ENCODE results near the gene EFNA5. TPM values are rescaled to one million over a fixed set of nuclear protein-coding genes. Genes with fewer than 3 reads are reported as not detected.

Gene EFNA5
- total RNA-seq, 1 experiment from 2014 or later = 42.7 TPM

- intact Hi-C loops (cut with micrococcal nuclease; ENCODE audit: unreplicated experiment) = loop anchor here (1.0 to 2.0 kb wide), 6 partner anchors 15 to 154 kb away; no protein-coding TSS in a partner anchor
- H3K4me2 ChIP-seq = peak overlapping the region; percentile 82
- BruUV-seq (replicated peaks) = no TSS peak
- H4K20me1 ChIP-seq (ENCODE audit: insufficient read depth) = no peaks in the 10 kb centered on the region
- 0 out of 2 replicates have a peak, but pooled peaks cover 17% of the 10 kb centered on the region for H3K36me3 ChIP-seq (ENCODE audit: low read depth)
- H3K9me2 ChIP-seq (ENCODE audit: insufficient read depth) = no peaks in the 10 kb centered on the region
- no peak for TF ChIP-seq EZH2 (IDR thresholded peaks at IDR 0.05; ENCODE audit: low read depth)
- no peak for TF ChIP-seq CTCF (conservative IDR thresholded peaks at IDR 0.05)
- no peaks in the 10 kb centered on the region for H3K9me3 ChIP-seq (ENCODE audit: insufficient read depth, low read depth)
- H3K4me1 ChIP-seq (replicated peaks; ENCODE audit: insufficient read depth) = peaks cover 59% of the 10 kb centered on the region
- peak overlapping the region; percentile 26; the same call in 1 of the 2 replicates for H3K4me3 ChIP-seq
- CTCF ChIA-PET = no interaction called here
- H2AFZ ChIP-seq = no peak overlapping the region
- H3K79me2 ChIP-seq (ENCODE audit: low read depth) = peaks cover 91% of the 10 kb centered on the region
- no peaks in the 10 kb centered on the region for H3K27me3 ChIP-seq (ENCODE audit: insufficient read depth, low read depth)
- H3K27ac ChIP-seq = peak overlapping the region; percentile 93
- peak; percentile 88 to 97 for DNase-seq
- POLR2A ChIA-PET (ENCODE audit: unreplicated experiment) = interaction anchor here (0.6 to 1.0 kb wide), 3 partner anchors 30 to 73 kb away, joined by 6 to 7 read pairs (median 7); no protein-coding TSS in a partner anchor
- peaks cover 33% of the 10 kb centered on the region for H3F3A ChIP-seq (ENCODE audit: insufficient read depth, low read depth)
These were observed 128.3 kb downstream of the EFNA5 start for GRCh38 chr5:107542428-107542827.

GRCh38 chr5:107541400-107541799 is 129.3 kb downstream of the EFNA5 start:
- peak in 1 of 2 experiments; percentile 43 for DNase-seq
- no peaks in the 10 kb centered on the region for H3K27me3 ChIP-seq (ENCODE audit: insufficient read depth, low read depth)
- H3K4me3 ChIP-seq = no peak overlapping the region; the same call in 1 of the 2 replicates
- H3K27ac ChIP-seq = peak overlapping the region; percentile 93
- peaks cover 33% of the 10 kb centered on the region for H3F3A ChIP-seq (ENCODE audit: insufficient read depth, low read depth)
- no peak for TF ChIP-seq EZH2 (IDR thresholded peaks at IDR 0.05; ENCODE audit: low read depth)
- TF ChIP-seq CTCF (conservative IDR thresholded peaks at IDR 0.05) = no peak
- H3K9me3 ChIP-seq (ENCODE audit: insufficient read depth, low read depth) = no peaks in the 10 kb centered on the region
- peaks cover 91% of the 10 kb centered on the region for H3K79me2 ChIP-seq (ENCODE audit: low read depth)
- H3K36me3 ChIP-seq (ENCODE audit: low read depth) = 0 out of 2 replicates have a peak, but pooled peaks cover 13% of the 10 kb centered on the region
- ChIA-PET CTCF (interaction anchor here (0.6 kb wide), 1 partner anchor 24 kb away, joined by 3 read pairs; no protein-coding TSS in a partner anchor), POLR2A (ENCODE audit: unreplicated experiment) (interaction anchor here (0.5 kb wide), 1 partner anchor 115 kb away, joined by 3 read pairs; no protein-coding TSS in a partner anchor)
- H3K4me2 ChIP-seq = peak overlapping the region; percentile 82
- H3K4me1 ChIP-seq (replicated peaks; ENCODE audit: insufficient read depth) = peaks cover 59% of the 10 kb centered on the region
- H4K20me1 ChIP-seq (ENCODE audit: insufficient read depth) = no peaks in the 10 kb centered on the region
- BruUV-seq (replicated peaks) = no TSS peak
- no peaks in the 10 kb centered on the region for H3K9me2 ChIP-seq (ENCODE audit: insufficient read depth)
- intact Hi-C loops (cut with micrococcal nuclease; ENCODE audit: unreplicated experiment) = no loop called here
- no peak overlapping the region for H2AFZ ChIP-seq

- H3K36me3 ChIP-seq (ENCODE audit: low read depth) = 0 out of 2 replicates have a peak, but pooled peaks cover 13% of the 10 kb centered on the region
- ChIA-PET POLR2A (ENCODE audit: unreplicated experiment) (no interaction called here), CTCF (no interaction called here)
- intact Hi-C loops (cut with micrococcal nuclease; ENCODE audit: unreplicated experiment) = no loop called here
- H3K27ac ChIP-seq = no peak overlapping the region
- no peaks in the 10 kb centered on the region for H3K9me3 ChIP-seq (ENCODE audit: insufficient read depth, low read depth)
- H3K27me3 ChIP-seq (ENCODE audit: insufficient read depth, low read depth) = no peaks in the 10 kb centered on the region
- H4K20me1 ChIP-seq (ENCODE audit: insufficient read depth) = 0 out of 2 replicates have a peak, but pooled peaks cover 3% of the 10 kb centered on the region
- H2AFZ ChIP-seq = no peak overlapping the region
- H3K9me2 ChIP-seq (ENCODE audit: insufficient read depth) = no peaks in the 10 kb centered on the region
- DNase-seq = no peak
- H3K79me2 ChIP-seq (ENCODE audit: low read depth) = peaks cover 90% of the 10 kb centered on the region
- H3K4me3 ChIP-seq = no peak overlapping the region
- no peak overlapping the region for H3K4me2 ChIP-seq
- peaks cover 32% of the 10 kb centered on the region for H3F3A ChIP-seq (ENCODE audit: insufficient read depth, low read depth)
- BruUV-seq (replicated peaks) = no TSS peak
- peaks cover 51% of the 10 kb centered on the region for H3K4me1 ChIP-seq (replicated peaks; ENCODE audit: insufficient read depth)
- TF ChIP-seq CTCF (conservative IDR thresholded peaks at IDR 0.05) (no peak), EZH2 (IDR thresholded peaks at IDR 0.05; ENCODE audit: low read depth) (no peak)
These were observed 130.9 kb downstream of the EFNA5 start for GRCh38 chr5:107539726-107540330.

Measured in PC-9 (cell line).